SKM-1 treated with dmso at 0.1 percent for 144 hours (cell line): ENCODE measurements around the gene ITPRIP.

ENCODE experiments used
- DNase-seq: peaks from one replicate; lab custom pipeline; 2025; ENCODE audit not compliant: unreplicated experiment; lab: John Stamatoyannopoulos, UW

ITPRIP gene

DNA sequence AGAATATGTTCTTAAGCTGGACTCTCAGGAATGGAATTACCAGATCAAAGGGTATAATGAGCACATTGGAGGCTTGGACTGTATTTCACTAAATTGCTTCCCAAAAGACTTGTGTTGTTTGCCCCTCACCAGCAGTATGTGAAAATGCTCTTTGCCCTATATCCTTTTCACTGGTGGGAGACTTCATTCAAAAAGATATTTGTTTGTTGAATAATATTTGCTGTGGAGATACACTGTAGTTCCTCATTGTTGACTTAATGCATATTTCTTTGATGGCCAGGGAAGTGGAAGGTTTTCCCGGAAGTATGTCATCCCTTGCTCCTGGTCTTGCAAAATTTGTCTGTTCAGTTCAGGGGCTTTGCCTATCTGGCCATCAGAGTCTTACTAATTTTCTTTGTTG lies 49.9 kb downstream of the ITPRIP start:
- no peak for DNase-seq

DNA sequence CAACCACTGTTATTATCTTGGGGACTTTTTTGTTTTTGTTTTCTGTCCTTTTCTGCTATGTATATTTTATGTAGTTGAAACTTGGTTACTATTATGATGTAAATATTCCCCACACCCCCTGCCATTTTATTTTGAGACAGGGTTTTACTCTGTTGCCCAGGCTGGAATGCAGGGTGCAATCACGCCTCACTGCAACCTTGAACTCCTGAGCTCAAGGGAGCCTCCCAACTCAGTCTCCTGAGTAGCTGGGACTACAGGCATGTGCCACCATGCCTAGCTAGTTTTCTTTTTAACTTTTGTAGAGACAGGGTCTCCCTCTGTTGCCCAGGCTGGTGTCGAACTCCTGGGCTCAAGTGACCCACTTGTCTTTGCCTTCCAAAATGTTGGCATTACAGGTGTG lies 51.3 kb downstream of the ITPRIP start:
- no peak for DNase-seq

DNA sequence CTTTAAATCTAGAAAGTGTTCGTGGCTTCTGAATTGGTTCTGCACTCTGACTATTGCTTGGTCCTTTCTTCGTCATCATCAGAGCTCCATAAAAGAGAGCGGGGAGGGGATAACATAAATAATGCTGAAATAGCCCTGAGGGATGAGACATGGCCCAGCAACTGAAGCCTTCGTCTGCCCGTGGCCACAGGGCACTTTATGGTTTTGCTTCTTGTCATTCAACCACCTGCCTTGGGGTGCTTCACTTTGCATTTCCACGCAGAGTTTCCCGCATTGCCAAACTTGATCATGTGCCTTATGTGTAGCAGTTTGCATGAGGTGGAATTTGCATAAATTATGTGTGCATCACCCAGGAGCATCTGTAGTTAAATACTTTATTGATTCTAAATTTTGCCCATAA lies 53.4 kb downstream of the ITPRIP start:
- no peak for DNase-seq

DNA sequence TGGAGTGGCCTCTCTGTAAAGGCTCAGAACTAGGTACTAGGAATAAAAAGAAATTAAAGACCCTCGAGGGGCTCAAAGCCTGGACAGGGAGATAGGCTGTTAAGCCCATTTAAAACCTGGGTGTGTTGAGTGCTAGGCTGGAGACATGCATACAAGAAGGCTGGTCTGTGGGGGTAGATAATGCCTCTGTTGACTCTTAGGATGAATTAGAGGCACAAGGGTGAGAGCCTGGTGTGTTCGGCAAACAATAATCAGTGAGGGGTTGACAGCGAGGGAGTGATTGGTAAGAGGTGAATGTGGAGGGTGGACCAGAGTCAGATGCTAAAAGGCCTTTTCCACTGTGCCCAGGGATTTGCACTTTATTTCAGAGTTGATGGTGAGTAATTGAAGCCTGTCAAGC lies 56.6 kb downstream of the ITPRIP start:
- DNase-seq, result no peak

DNA sequence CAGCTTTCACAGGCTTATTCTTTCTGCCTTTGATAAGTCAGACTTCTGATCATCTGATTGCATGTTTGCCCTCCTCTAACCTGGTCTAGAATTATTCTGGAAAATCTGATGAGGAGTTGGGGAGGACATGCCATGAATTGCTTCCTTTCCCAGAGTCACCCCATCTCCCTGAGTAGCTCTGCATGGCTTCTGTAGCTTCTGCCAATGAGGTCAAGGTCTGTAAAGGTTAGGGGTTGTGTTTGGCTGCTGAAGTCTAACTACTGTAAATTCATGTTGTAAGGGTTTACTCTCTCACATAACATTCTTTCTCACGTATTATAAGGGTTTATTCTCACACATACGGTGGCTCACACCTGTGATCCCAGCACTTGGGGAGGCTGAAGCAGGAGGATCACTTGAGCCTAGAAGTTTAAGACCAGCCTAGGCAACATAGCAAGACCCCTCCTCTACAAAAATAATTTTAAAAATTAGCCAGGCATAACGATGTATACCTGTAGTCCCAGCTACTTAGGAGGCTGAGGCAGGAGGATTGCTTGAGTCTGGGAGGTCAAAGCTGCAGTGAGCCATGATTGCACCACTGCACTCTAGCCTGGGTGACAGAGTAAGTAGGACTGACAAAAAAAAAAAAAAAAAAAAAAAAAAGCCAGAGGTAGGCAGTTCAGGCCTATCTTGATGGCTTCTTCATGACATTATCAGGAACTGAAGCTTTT lies 58.6 kb downstream of the ITPRIP start:
- no peak for DNase-seq

DNA sequence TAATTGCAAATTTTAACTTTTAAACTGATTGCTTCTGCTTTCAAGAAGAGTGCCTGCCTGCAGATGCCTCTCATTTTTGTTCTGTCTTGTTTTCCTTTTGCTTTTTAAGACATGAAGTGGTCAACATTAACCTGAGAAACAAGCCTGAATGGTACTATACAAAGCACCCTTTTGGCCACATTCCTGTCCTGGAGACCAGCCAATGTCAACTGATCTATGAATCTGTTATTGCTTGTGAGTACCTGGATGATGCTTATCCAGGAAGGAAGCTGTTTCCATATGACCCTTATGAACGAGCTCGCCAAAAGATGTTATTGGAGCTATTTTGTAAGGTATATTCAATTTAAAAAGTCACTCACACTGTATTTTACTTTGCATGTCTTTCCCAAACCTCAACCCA lies 60.5 kb downstream of the ITPRIP start:
- no peak for DNase-seq

DNA sequence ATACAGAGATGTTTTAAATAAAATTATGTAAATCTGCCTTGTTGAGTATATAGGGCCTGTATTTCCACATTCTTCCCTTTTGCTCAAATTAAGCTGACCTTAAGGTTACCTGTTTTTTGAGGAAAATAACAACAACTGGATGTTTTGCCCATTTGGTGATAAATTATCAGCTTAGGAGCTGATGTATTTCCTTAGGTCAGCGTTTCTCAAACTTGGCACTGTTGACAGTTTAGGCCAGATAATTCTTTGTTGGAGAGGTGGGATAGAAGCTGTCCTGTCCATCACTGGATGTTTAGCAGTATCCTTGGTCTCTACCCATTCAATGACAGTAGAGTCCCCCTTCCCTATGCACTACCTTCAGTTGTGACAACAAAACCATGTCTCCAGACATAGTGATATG lies 62.1 kb downstream of the ITPRIP start:
- no peak for DNase-seq

DNA sequence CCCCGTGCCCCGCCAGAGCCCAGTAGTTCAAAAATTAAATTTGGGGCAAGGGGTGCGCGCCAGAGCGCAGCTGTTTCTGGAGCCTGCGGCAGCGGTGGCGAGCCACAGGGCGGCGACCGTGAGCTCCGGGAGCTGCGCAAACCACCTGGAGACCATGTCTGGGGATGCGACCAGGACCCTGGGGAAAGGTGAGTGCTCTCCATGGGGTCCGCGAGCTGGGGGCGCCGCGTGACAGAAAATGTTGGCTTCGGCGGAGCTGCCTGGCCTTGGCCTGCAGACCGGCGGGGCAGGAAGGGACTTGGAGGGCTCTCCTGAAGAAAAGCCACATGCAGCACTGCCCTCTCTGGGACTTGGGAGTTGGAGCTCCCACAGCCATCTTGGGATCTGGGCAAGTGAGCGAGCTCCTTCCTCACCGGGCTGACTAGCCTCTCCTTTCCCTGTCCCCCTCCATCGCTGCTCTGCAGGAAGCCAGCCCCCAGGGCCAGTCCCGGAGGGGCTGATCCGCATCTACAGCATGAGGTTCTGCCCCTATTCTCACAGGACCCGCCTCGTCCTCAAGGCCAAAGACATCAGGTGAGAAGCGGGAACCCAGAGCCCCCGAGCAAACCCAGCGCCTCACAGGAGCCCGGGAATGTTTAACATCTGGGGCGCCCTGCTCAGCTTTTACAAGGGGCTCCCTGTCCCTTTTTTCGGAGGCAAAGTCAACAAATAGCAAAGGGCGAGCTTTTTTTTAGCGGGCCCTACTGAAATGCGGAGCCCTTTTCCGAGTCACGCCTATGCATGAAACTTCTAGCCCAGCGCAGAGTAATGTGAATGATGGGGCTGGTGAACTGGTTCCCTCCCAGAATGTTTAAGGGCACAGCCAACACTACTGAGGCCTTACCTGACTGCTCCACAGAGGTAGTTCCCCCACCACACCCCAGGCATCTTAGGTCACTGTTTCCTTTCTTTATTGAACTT lies 63.2 kb downstream of the ITPRIP start:
- peak; percentile 43 for DNase-seq

DNA sequence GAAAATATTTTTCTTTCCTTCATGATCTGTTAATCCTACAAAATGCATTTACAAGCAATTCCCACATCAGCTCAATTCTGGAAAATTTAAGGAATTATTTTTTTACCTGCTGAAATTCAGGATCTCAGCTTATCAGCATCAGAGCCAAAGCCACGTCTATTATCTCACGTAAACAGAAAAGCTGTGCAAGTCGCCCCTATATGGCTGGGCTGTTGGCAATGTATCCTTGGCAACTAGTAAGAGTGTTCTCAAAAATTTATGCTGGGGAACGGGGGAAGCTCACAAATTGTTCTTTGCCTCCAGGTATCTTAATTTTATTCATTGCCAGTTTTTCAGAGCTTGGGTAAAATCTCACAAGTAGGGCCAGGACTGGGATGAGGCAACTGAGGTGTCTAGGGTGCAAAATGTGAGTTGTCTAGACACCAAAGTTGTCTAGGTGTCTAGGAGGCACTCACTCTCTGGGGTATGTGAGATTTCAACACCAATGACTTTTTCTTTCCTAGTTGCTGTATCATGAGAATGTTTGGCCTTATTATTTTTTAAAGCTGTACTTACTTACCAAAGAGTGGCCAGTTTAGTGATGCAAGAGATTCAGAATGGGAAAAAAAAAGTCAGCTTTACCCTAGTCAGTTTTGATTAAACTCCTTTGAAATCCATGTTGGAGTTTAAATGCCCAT lies 64.2 kb downstream of the ITPRIP start:
- no peak for DNase-seq

DNA sequence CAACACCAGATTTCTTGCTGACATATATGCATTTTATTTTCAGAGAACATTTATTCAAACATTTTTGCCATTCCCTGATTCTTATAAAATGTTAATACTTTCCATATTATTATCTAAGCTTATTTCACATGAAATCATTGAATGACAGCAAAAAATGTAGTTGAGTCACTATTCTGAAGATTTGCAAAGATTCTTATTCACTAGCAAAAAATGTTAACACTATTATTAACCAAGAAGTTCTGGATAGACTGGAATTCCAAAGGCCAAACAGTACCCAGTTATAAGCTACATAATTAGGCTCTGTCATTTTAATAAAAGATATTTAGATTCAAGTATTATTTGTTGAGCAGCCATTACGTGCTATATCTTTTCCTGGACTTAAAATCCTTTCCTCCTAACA lies 65.0 kb downstream of the ITPRIP start:
- DNase-seq, result no peak

DNA sequence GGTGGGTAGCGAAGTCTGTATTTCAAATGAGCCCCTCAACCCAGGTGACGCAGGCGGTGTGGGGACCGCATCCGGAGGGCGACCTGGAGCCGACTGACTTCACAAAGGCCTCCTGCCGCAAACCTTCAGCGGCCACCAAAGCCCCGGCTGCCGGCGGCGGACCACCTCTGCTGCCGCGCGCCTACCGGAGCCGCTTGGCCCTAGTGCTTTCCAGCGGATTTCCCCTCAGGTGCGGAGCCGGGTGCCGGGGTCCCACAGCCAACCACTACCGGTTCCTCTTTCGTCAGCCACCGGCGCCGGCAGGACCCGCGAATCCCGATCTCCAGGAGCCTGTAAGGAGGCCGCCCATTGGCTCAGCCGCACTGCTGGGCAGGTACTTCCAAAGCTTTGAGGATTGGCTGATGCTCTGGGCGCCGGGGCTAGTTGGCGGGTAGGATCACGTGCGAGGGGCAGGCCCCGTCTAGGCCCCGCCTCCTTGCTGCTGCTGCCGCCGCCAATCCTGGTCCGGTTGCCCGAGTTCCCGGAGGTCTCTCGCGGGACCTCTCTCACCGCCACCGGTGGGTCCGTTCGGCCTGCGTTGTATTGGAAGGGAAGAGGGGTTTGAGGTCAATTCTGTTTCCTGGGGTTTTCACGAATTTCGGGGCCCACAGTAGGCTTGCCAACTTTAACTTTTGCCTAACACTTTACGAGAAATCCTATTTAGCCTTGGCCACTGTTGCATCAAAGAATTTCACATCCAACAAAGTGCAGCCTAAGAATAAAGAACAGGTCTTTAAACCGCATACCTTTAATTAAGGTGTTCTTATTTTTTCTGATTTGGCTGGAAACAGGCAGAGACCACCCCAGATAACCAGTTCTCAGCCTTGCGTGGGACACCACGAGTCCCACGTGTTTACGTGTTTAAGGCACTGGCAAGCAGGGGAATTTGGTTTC lies 69.3 kb downstream of the ITPRIP start, which contains the start of gene GSTO2:
Gene GSTO2, plus strand, starts transcription at position 472 of the 933 bp plus-strand sequence. CDS start 5,732 bp downstream, outside the sequence.
- DNase-seq, result peak; percentile 98

DNA sequence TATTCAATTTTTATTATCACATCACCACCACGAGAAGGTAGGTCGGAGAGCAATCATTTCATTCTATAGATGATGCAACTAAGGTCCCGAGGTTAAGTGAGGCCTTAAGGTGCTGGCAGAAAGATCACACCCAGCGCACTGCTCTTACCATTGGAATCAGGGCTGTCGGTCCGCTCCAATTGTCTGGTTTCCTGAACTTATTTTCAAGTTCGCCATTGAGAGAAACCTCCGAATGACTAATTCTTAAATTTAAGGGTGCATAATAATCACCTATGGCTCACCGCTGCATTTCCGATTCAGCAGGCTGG lies 69.9 kb downstream of the ITPRIP start:
- DNase-seq, result no peak

DNA sequence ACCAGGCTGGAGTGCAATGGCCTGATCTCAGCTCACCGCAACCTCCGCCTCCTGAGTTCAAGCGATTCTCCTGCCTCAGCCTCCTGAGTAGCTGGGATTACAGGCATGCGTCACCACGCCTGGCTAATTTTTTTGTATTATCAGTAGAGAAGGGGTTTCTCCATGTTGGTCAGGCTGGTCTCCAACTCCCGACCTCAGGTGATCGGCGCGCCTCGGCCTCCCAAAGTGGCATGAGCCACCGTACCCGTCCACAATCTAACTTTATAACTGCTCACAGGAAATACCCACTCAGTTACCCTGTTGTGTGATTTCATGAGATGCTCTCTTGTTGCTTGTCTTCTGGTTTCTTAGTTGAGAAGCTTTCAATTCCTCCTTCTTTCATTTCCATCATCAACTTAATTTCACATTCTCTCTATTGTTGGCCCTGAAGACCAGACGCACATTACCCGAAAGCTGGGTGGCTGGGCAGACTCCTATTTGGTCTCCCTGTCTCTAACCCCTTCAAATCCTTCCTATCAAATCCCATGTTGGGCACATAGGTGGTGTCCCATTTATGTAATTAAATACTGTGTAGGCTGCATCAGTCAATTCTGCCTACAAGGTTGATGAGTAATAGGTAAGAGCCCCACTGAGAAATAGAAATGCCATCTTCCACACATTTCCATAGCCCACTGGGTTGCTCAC lies 70.4 kb downstream of the ITPRIP start:
- DNase-seq, result no peak

DNA sequence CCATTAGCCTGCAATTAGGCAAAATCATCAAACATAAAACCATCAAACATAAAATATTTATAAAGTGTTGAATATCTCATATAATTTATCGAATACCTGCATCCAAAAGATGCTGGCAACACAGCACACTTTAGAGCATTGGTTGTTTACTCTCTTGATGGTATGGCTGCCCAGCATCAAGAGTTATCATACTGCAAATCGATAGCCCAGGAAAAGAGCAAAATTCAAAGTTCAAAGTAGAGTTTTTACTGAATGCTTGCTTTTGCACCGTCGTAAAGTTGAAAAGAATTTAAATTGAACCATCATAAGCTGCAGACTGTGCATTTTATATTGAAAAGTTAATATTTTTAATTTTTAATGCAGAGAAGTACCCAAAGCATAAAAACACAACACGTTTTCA lies 73.5 kb downstream of the ITPRIP start:
- no peak for DNase-seq

DNA sequence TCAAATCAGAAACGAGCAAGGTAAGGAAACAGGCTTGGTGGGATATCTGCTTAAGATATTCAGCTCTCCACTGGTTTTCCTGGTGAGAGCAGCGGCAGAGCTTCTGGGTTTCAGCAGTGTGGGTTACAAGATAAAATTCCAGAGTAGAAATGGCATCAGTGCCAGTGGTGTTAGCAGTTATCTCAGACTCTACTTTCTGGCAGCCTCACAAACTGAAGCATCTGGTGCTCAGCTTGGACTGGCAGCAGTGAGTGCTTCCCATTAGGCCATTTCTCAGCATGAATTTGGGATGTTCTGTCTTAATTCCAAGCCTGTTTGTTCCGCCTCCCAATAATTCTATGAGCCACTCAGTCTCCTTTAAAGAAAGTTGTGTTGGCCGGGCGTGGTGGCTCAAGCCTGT lies 76.2 kb downstream of the ITPRIP start:
- no peak for DNase-seq

DNA sequence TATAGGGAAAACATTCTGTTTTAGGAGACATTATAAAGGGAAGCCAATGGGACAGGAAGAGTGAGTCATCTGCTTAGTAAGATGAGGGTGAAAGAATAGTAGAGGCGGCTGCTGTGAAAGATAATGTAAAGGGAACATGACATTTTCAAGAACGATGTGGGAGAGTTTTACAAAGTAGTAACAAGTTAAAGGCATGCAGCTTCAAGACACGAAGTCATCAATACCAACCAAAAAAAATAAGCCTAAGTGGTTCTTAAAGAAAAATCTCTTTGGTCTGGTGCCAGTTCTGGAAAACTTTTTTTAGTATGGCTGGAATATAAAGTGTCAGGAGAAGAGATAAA lies 77.5 kb downstream of the ITPRIP start:
- DNase-seq, result no peak

DNA sequence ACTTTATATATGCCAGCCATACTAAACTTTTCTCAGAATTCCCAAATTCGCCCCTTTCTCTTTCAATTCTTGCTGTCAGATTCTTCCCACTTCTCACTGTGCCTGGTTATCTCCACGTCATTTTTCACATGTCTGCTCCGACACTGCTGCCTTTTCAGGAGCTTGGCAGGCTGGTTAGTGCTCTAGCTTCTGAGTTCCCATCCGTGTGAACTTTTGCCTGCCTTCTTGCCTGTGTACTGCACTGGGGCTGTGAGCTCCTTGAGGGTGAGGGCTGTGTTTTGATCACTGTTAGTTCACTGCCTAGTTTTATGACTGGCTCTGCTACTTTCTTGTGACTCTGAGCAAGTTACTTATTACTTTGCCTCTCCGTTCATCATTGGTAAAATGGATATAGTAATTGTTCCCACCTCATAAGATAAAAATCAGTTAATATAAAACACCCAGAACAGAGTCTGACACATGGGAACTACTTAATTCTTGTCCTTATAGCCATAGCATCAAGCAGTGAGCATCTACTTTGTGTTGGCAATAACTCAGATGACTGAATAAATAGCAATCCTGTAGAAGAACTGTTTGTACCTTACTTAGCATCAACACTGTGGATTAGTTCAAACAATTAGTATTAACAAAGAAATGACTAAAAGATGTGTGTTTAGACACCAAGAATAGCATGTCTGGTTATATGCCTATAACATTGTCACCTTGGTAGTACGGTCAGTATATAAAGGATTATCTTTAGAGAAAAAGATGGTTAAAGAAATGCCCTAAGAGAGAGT lies 78.1 kb downstream of the ITPRIP start:
- no peak for DNase-seq
